Right lobe of liver (tissue), 6 donors: ENCODE results near the gene SDK1. TPM values are rescaled to one million over a fixed set of nuclear protein-coding genes. Genes with fewer than 3 reads are reported as not detected.
A peak's percentile ranks its signal among the peaks of the same experiment; 100 is the strongest.

ENCODE experiments used
- ATAC-seq, 4 donors: fragments of 200-7000 bp; cut with Tn5 transposase; one replicate each; pipeline ENCODE4 v1.9.1; 2020; ENCODE audit warnings: mild to moderate bottlenecking in 4 of 4, moderate library complexity in 4 of 4
- DNase-seq, 3 donors: peaks; one replicate each; pipeline ENCODE4 v3.0.0-alpha.2; 2020
- H3K27ac ChIP-seq, 3 donors: fragments of 200-600 bp; one replicate each; pipeline ENCODE4 v1.8.0; 2022
- H3K27me3 ChIP-seq, 2 donors: fragments of 200-600 bp; one replicate each; pipeline ENCODE4 v1.8.0; 2022
- H3K36me3 ChIP-seq, 4 donors: fragments of 200-600 bp; sonication (generic) in 1 of 4; one replicate each; pipeline versions ENCODE4 v1.5.1 to v1.8.0; 2017 to 2022; ENCODE audit warnings: control low read depth in 1 of 4
- H3K4me1 ChIP-seq, 4 donors: fragments of 200-600 bp; sonication (generic) in 1 of 4; one replicate each; pipeline versions ENCODE4 v1.5.1 to v1.8.0; 2017 to 2022; ENCODE audit warnings: control low read depth in 1 of 4
- H3K4me3 ChIP-seq, 3 donors: fragments of 200-600 bp; one replicate each; pipeline ENCODE4 v1.8.0; 2022
- H3K9me3 ChIP-seq, 4 donors: fragments of 200-600 bp; sonication (generic) in 1 of 4; one replicate each; pipeline versions ENCODE4 v1.5.1 to v1.8.0; 2017 to 2022; ENCODE audit warnings: control low read depth in 1 of 4
- POLR2A ChIP-seq: fragments of 450-650 bp; IDR thresholded peaks from one replicate; pipeline ENCODE4 v1.6.1; 2017; ENCODE audit warnings: antibody characterized with exemption, mild to moderate bottlenecking
- WGBS: methylation state at CpG from one replicate; pipeline ENCODE4 v1.1.6; 2018; ENCODE audit warnings: low coverage, low lambda C conversion rate; ENCODE audit not compliant: insufficient coverage; ENCODE audit errors: missing lambda C conversion rate; 5-methylcytosine and 5-hydroxymethylcytosine counted together
- intact Hi-C, 2 donors: fragments of 100-400 bp; cut with DNase I; formaldehyde crosslinking; loops; one replicate each; pipeline versions ENCODE4 v1.11.2 to v1.14.1; 2022
- total RNA-seq, 6 experiments: library from RNA; depleted of rRNA in 2 of 6; stranded (reverse); fragments of >200 nt in 2 of 6; fragmentation: NEBNext Ultra II Directional in 3 of 6; extraction: Animal tissue kit (Norgen Biotek cat#: 25700) in 3 of 6; gene quantifications; one replicate each; pipeline versions ENCODE4 v1.1.0 to v1.2.4, GENCODE V29; 2016 to 2023
- TF ChIP-seq, protein P1 (sequence below), 4 donors: fragments of 200-600 bp in 3 of 4; fragments of 450-650 bp in 1 of 4; IDR thresholded peaks; one replicate each; pipeline versions ENCODE4 v1.5.1 to v1.8.0; 2016 to 2022; ENCODE audit warnings: antibody characterized with exemption in 4 of 4, mild to moderate bottlenecking in 2 of 4
- donor health status: DM: no; HTN: yes; CAD: no.
- donor health status: DM: no; HTN: no; CAD: no.
- donor health status: DM: no; HTN: no; CAD: no.
- donor health status: DM: no; HTN: yes; CAD: no.
- donor health status: DM: no; HTN: yes; CAD: no.

SDK1 gene
- total RNA-seq, 6 experiments from 2014 or later: 0.07 to 1.4 (median 0.65) TPM

DNA sequence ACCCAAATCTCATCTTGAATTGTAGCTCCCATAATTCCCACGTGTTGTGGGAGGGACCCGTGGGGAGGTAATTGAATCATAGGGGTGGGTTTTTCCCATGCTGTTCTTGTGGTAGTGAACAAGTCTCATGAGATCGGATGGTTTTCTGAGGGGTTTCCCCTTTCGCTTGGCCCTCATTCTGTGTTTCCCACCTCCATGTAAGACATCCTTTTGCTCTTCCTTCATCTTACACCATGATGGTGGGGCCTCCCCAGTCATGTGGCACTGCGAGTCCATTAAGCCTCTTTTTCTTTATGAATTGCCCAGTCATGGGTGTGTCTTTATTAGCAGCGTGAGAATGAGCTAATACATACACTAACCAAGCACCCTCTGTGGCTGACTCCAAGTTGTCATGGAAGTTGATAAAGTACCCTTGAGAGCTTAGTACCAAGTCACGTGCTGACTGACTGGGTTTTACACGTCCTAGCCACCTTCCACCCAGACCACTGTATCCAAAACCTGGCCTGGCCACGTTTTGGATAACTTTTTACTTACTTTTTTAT is 614.4 kb downstream of the SDK1 start:
- Histone ChIP-seq H3K27ac (no peak overlapping the region), H3K27me3 (no peaks in the 10 kb centered on the region), H3K36me3 (no peaks in the 10 kb centered on the region), H3K4me3 (no peak overlapping the region), H3K9me3 (no peaks in the 10 kb centered on the region), H3K4me1 (no peaks in the 10 kb centered on the region)
- 81% methylated on average over 7 of the region's 9 CpGs for WGBS
- TF ChIP-seq, protein P1, sequence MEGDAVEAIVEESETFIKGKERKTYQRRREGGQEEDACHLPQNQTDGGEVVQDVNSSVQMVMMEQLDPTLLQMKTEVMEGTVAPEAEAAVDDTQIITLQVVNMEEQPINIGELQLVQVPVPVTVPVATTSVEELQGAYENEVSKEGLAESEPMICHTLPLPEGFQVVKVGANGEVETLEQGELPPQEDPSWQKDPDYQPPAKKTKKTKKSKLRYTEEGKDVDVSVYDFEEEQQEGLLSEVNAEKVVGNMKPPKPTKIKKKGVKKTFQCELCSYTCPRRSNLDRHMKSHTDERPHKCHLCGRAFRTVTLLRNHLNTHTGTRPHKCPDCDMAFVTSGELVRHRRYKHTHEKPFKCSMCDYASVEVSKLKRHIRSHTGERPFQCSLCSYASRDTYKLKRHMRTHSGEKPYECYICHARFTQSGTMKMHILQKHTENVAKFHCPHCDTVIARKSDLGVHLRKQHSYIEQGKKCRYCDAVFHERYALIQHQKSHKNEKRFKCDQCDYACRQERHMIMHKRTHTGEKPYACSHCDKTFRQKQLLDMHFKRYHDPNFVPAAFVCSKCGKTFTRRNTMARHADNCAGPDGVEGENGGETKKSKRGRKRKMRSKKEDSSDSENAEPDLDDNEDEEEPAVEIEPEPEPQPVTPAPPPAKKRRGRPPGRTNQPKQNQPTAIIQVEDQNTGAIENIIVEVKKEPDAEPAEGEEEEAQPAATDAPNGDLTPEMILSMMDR (IDR thresholded peaks at IDR 0.05): no peak
- no peak for TF ChIP-seq POLR2A
- no peak for DNase-seq
- intact Hi-C loops: no loop called here
- ATAC-seq: no peak

DNA sequence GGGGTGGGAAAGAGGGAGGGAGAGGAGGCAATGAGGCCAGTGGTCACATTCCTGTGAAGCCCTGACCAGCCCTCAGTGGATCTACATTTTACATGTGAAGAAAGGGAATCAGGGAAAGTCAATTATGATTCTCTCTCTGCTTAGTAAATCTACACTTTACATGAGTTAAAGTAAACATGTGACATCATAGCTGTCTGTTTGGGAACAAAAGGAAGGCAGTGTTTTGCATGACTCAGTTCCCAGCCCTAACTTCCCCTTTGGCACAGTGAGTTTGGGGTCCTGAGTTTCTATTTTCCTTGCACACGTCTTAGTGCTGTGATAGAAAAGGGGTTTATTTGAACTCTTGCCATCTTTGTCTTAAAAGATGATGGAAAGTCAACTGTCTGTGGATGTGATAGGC is 615.1 kb downstream of the SDK1 start:
- no peaks in the 10 kb centered on the region for H3K4me1 ChIP-seq
- DNase-seq (no peak), ATAC-seq (no peak)
- no peaks in the 10 kb centered on the region for H3K9me3 ChIP-seq
- H3K27me3 ChIP-seq: no peaks in the 10 kb centered on the region
- no peak overlapping the region for H3K27ac ChIP-seq
- intact Hi-C loops: no loop called here
- no peaks in the 10 kb centered on the region for H3K36me3 ChIP-seq
- TF ChIP-seq, protein P1 (IDR thresholded peaks at IDR 0.05): no peak
- no peak for TF ChIP-seq POLR2A
- no peak overlapping the region for H3K4me3 ChIP-seq
- WGBS: 31% methylated on average over 1 of the region's 1 CpG

DNA sequence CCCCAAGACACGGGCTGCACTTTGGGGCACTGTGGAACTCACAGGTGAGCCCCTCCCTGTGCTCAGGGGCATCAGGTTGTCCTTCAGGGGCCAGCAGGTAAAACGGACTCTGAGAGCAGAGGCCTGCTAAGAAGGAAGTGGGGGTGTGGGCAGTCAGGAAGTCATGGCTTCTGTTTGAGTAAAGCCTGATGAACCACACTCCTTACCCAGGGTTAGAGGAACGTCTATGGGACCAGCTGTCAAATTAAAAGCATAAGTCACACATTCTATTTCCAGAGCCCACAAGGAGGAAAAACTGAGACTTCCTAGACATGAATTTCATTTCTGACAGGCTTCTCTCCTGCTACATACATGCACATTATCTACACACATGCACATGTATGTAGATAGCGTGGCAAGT is 616.4 kb downstream of the SDK1 start:
- ATAC-seq: no peak
- H3K9me3 ChIP-seq: no peaks in the 10 kb centered on the region
- intact Hi-C loops: no loop called here
- H3K4me3 ChIP-seq: no peak overlapping the region
- no peaks in the 10 kb centered on the region for H3K36me3 ChIP-seq
- no peaks in the 10 kb centered on the region for H3K27me3 ChIP-seq
- no peak for DNase-seq
- H3K27ac ChIP-seq: no peak overlapping the region
- TF ChIP-seq, protein P1 (IDR thresholded peaks at IDR 0.05): no peak
- no peak for TF ChIP-seq POLR2A
- no peaks in the 10 kb centered on the region for H3K4me1 ChIP-seq
- 43% methylated on average over 3 of the region's 4 CpGs for WGBS

DNA sequence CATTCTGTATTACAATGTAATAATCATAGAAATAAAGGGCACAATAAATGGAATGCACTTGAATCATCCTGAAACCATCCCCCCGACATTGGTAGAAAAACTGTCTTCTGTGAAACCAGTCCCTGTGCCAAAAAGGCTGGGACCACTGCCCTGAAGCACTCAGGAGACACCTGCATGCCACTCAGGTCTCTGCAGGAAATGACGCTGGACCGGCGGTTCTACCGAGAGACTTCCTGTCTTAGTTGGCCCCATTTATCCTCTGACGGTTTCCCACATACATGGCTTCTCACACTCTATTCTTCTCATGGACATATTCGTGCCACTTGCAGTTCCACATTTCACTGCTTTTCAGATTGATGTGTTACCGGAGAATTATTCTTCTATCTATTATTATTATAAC is 617.5 kb downstream of the SDK1 start:
- 87% methylated on average over 8 of the region's 8 CpGs for WGBS
- DNase-seq: no peak
- intact Hi-C loops: no loop called here
- H3K4me3 ChIP-seq: no peak overlapping the region
- no peak overlapping the region for H3K27ac ChIP-seq
- no peaks in the 10 kb centered on the region for H3K36me3 ChIP-seq
- H3K9me3 ChIP-seq: no peaks in the 10 kb centered on the region
- no peaks in the 10 kb centered on the region for H3K4me1 ChIP-seq
- TF ChIP-seq, protein P1 (IDR thresholded peaks at IDR 0.05): no peak
- no peak for TF ChIP-seq POLR2A
- ATAC-seq: no peak
- H3K27me3 ChIP-seq: no peaks in the 10 kb centered on the region

DNA sequence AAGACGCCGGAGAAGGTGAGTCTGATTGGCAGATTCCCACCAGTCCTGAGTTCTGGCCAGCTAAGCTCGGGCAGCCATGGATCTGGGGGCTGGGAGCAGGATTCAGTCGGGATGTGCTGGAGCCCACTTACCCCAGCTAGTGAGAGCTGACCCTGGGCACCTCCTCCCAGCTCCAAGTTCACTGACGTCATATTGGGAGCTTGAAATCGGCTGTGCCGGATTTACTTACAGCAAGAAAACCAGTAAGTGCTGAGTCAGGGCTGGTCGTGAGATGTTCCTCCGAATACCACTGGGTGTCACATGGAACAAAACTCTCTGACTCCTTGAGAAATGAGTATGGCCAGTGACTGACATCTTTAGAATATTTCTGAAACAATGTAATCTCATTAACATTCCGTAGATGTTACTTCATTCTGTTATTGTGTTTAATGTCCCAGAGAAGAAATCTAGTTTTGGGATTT is 621.2 kb downstream of the SDK1 start:
- H3K27ac ChIP-seq: no peak overlapping the region
- H3K27me3 ChIP-seq: no peaks in the 10 kb centered on the region
- no peaks in the 10 kb centered on the region for H3K9me3 ChIP-seq
- TF ChIP-seq, protein P1 (IDR thresholded peaks at IDR 0.05): peak in 2 of 4 donors; percentile 9 to 18
- TF ChIP-seq POLR2A: no peak
- no peak overlapping the region for H3K4me3 ChIP-seq
- ATAC-seq: peak; percentile 36 to 56 (median 47)
- H3K4me1 ChIP-seq: no peaks in the 10 kb centered on the region
- no peak for DNase-seq
- 41% methylated on average over 8 of the region's 10 CpGs for WGBS
- H3K36me3 ChIP-seq: no peaks in the 10 kb centered on the region
- intact Hi-C loops: no loop called here
